Measurements from ENCODE around the gene FAM83G. TPM values are rescaled to one million over a fixed set of nuclear protein-coding genes. Genes with fewer than 3 reads are reported as not detected.

The FAM83G gene
- total RNA-seq, 3 donors from 2014 or later = 1.8 to 11.0 (median 7.2) TPM

GRCh38 chr17:18977021-18977420 lies 27.5 kb downstream of the FAM83G start:
- H3K4me1 ChIP-seq = no peaks in the 10 kb centered on the region
- no peaks in the 10 kb centered on the region for H3K27me3 ChIP-seq
- H3K36me3 ChIP-seq = no peaks in the 10 kb centered on the region
- TF ChIP-seq POLR2A (IDR thresholded peaks at IDR 0.05) (no peak), CTCF (IDR thresholded peaks at IDR 0.05) (no peak), POLR2AphosphoS5 (IDR thresholded peaks at IDR 0.05) (no peak)
- intact Hi-C loops (cut with DNase I; ENCODE audit: low total_unique reads) = no loop called here
- H3K9me3 ChIP-seq = no peaks in the 10 kb centered on the region
- H3K27ac ChIP-seq = no peak overlapping the region
- no peak overlapping the region for H3K4me3 ChIP-seq
- DNase-seq (ENCODE audit: low spot score in 2 of 2) = no peak

GRCh38 chr17:18976201-18976600 lies 28.4 kb downstream of the FAM83G start:
- no peaks in the 10 kb centered on the region for H3K4me1 ChIP-seq
- H3K9me3 ChIP-seq = no peaks in the 10 kb centered on the region
- no peak for DNase-seq (ENCODE audit: low spot score in 2 of 2)
- TF ChIP-seq POLR2A (IDR thresholded peaks at IDR 0.05) (no peak), POLR2AphosphoS5 (IDR thresholded peaks at IDR 0.05) (no peak), CTCF (IDR thresholded peaks at IDR 0.05) (no peak)
- H3K36me3 ChIP-seq = no peaks in the 10 kb centered on the region
- no peaks in the 10 kb centered on the region for H3K27me3 ChIP-seq
- H3K27ac ChIP-seq = no peak overlapping the region
- intact Hi-C loops (cut with DNase I; ENCODE audit: low total_unique reads) = no loop called here
- H3K4me3 ChIP-seq = no peak overlapping the region

GRCh38 chr17:18975597-18975996 lies 29.0 kb downstream of the FAM83G start:
- no peak overlapping the region for H3K27ac ChIP-seq
- DNase-seq (ENCODE audit: low spot score in 2 of 2) = no peak
- intact Hi-C loops (cut with DNase I; ENCODE audit: low total_unique reads) = no loop called here
- H3K4me3 ChIP-seq = no peak overlapping the region
- TF ChIP-seq POLR2AphosphoS5 (IDR thresholded peaks at IDR 0.05) = no peak
- no peaks in the 10 kb centered on the region for H3K4me1 ChIP-seq
- no peaks in the 10 kb centered on the region for H3K36me3 ChIP-seq
- H3K27me3 ChIP-seq = no peaks in the 10 kb centered on the region
- H3K9me3 ChIP-seq = no peaks in the 10 kb centered on the region

- no peak for TF ChIP-seq CTCF (IDR thresholded peaks at IDR 0.05)
- no peak for TF ChIP-seq POLR2A (IDR thresholded peaks at IDR 0.05)
- no peak for TF ChIP-seq POLR2AphosphoS5 (IDR thresholded peaks at IDR 0.05)
- Histone ChIP-seq H3K4me1 (no peaks in the 10 kb centered on the region), H3K4me3 (no peak overlapping the region), H3K36me3 (no peaks in the 10 kb centered on the region), H3K27ac (no peak overlapping the region), H3K9me3 (no peaks in the 10 kb centered on the region), H3K27me3 (no peaks in the 10 kb centered on the region)
- no peak for DNase-seq (ENCODE audit: low spot score in 2 of 2)
- intact Hi-C loops (cut with DNase I; ENCODE audit: low total_unique reads) = no loop called here
Measured at GRCh38 chr17:18974407-18975149, 30.0 kb downstream of the FAM83G start.

- H3K36me3 ChIP-seq = no peaks in the 10 kb centered on the region
- no peak for DNase-seq (ENCODE audit: low spot score in 2 of 2)
- intact Hi-C loops (cut with DNase I; ENCODE audit: low total_unique reads) = no loop called here
- H3K4me1 ChIP-seq = no peaks in the 10 kb centered on the region
- no peak overlapping the region for H3K27ac ChIP-seq
- TF ChIP-seq POLR2A (IDR thresholded peaks at IDR 0.05) (no peak), POLR2AphosphoS5 (IDR thresholded peaks at IDR 0.05) (no peak), CTCF (IDR thresholded peaks at IDR 0.05) (no peak)
- H3K4me3 ChIP-seq = no peak overlapping the region
- H3K9me3 ChIP-seq = no peaks in the 10 kb centered on the region
- no peaks in the 10 kb centered on the region for H3K27me3 ChIP-seq
Measured at GRCh38 chr17:18971801-18972200, 32.8 kb downstream of the FAM83G start.
